Liver (tissue), 9 donors: ENCODE measurements around the gene PROX1. TPM values are rescaled to one million over a fixed set of nuclear protein-coding genes. Genes with fewer than 3 reads are reported as not detected.

Experiments
- DNase-seq: peaks from one replicate; pipeline ENCODE4 v3.0.0-alpha.2; 2017; ENCODE audit warnings: low spot score
- H3K27ac ChIP-seq, 2 donors: one replicate each; pipeline ENCODE4 v1.7.0; 2013; ENCODE audit warnings: inconsistent platforms in 2 of 2, low read length in 2 of 2, control low read depth in 1 of 2, low read depth in 1 of 2, mild to moderate bottlenecking in 1 of 2
- H3K27me3 ChIP-seq, 4 donors: one replicate each; pipeline versions ENCODE4 v1.6.1 to v1.7.0; 2013; ENCODE audit warnings: low read length in 3 of 4, inconsistent platforms in 1 of 4, mild to moderate bottlenecking in 1 of 4, moderate library complexity in 1 of 4; ENCODE audit not compliant: control insufficient read depth in 4 of 4, insufficient read depth in 4 of 4
- H3K36me3 ChIP-seq, 4 donors: one replicate each; pipeline versions ENCODE4 v1.6.1 to v1.7.0; 2013; ENCODE audit warnings: low read length in 3 of 4, mild to moderate bottlenecking in 3 of 4, low read depth in 1 of 4, moderate library complexity in 1 of 4; ENCODE audit not compliant: control insufficient read depth in 4 of 4, insufficient read depth in 3 of 4
- H3K4me1 ChIP-seq, 4 donors: one replicate each; pipeline versions ENCODE4 v1.6.1 to v1.7.0; 2013; ENCODE audit warnings: low read length in 3 of 4, mild to moderate bottlenecking in 3 of 4, moderate library complexity in 1 of 4; ENCODE audit not compliant: control insufficient read depth in 4 of 4, insufficient read depth in 4 of 4
- H3K4me3 ChIP-seq, 3 donors: one replicate each; pipeline versions ENCODE4 v1.6.1 to v1.7.0; 2013; ENCODE audit warnings: low read length in 3 of 3, control low read depth in 1 of 3, low read depth in 1 of 3, mild to moderate bottlenecking in 1 of 3
- H3K9ac ChIP-seq, 2 donors: one replicate each; pipeline ENCODE4 v1.7.0; 2013; ENCODE audit warnings: low read length in 2 of 2, mild to moderate bottlenecking in 2 of 2, moderate library complexity in 2 of 2, control low read depth in 1 of 2, low read depth in 1 of 2
- H3K9me3 ChIP-seq, 4 donors: one replicate each; pipeline versions ENCODE4 v1.6.1 to v1.7.0; 2013; ENCODE audit warnings: low read length in 3 of 4; ENCODE audit not compliant: control insufficient read depth in 4 of 4
- ATF3 ChIP-seq: IDR thresholded peaks from 2 replicates; pipeline ENCODE4 v1.6.1; 2016; ENCODE audit warnings: antibody characterized with exemption
- EGR1 ChIP-seq, 2 donors: IDR thresholded peaks; 2 replicates each; pipeline ENCODE4 v1.6.1; 2016 to 2018; ENCODE audit warnings: antibody characterized with exemption in 2 of 2, low read depth in 2 of 2
- FOXA1 ChIP-seq: IDR thresholded peaks from 2 replicates; pipeline ENCODE4 v1.6.1; 2016; ENCODE audit warnings: antibody characterized with exemption
- GABPA ChIP-seq, 2 donors: IDR thresholded peaks in 1 of 2; conservative IDR thresholded peaks in 1 of 2; 2 replicates each; pipeline ENCODE4 v1.6.1; 2016; ENCODE audit warnings: antibody characterized with exemption in 2 of 2, mild to moderate bottlenecking in 1 of 2, moderate library complexity in 1 of 2
- HNF4A ChIP-seq, 2 donors: conservative IDR thresholded peaks; 2 replicates each; pipeline ENCODE4 v1.6.1; 2016; ENCODE audit warnings: antibody characterized with exemption in 2 of 2, mild to moderate bottlenecking in 2 of 2
- JUND ChIP-seq, 2 donors: IDR thresholded peaks; 2 replicates each; pipeline ENCODE4 v1.6.1; 2016; ENCODE audit warnings: antibody characterized with exemption in 2 of 2
- MAX ChIP-seq: IDR thresholded peaks from 2 replicates; pipeline ENCODE4 v1.6.1; 2016; ENCODE audit warnings: antibody characterized with exemption
- RAD21 ChIP-seq, 2 donors: IDR thresholded peaks; 2 replicates each; pipeline ENCODE4 v1.6.1; 2016; ENCODE audit warnings: antibody characterized with exemption in 2 of 2, mild to moderate bottlenecking in 2 of 2
- REST ChIP-seq: IDR thresholded peaks from 2 replicates; pipeline ENCODE4 v1.6.1; 2016; ENCODE audit warnings: antibody characterized with exemption, mild to moderate bottlenecking
- SP1 ChIP-seq: IDR thresholded peaks from 2 replicates; pipeline ENCODE4 v1.6.1; 2018; ENCODE audit warnings: antibody characterized with exemption, mild to moderate bottlenecking
- TAF1 ChIP-seq: conservative IDR thresholded peaks from 2 replicates; pipeline ENCODE4 v1.6.1; 2016; ENCODE audit warnings: antibody characterized with exemption, mild to moderate bottlenecking
- ZBTB33 ChIP-seq: IDR thresholded peaks from 2 replicates; pipeline ENCODE4 v1.6.1; 2016; ENCODE audit warnings: antibody characterized with exemption
- WGBS: extraction: QIAGEN DNeasy Blood & Tissue Kit; methylation state at CpG from one replicate; pipeline ENCODE4 v1.1.7; 2013; 5-methylcytosine and 5-hydroxymethylcytosine counted together
- polyA plus RNA-seq, 2 donors: library from polyadenylated mRNA; stranded (reverse) in 1 of 2; unstranded in 1 of 2; fragments of 200-250 nt in 1 of 2; fragments of >200 nt in 1 of 2; fragmentation: Nextera tagmentation in 1 of 2; extraction: Ambion mirVana in 1 of 2; gene quantifications; one replicate each; pipeline versions ENCODE4 v1.2.1 to v1.2.3, GENCODE V29; 2013 to 2015
- total RNA-seq, 2 donors: library from RNA; depleted of rRNA; stranded (reverse); fragments of >200 nt; gene quantifications; one replicate each; pipeline ENCODE4 v1.2.3, GENCODE V29; 2014
- donor health status: healthy.
- donor health status: healthy.
- donor health status: healthy.
- donor health status: healthy.
- donor health status: healthy.

The PROX1 gene
- total and polyA plus RNA-seq, 4 donors: 18.3 to 101 (median 31.3) TPM

- Histone ChIP-seq H3K27ac (no peak overlapping the region), H3K9me3 (no peaks in the 10 kb centered on the region), H3K4me3 (no peak overlapping the region), H3K36me3 (peaks cover 2 to 37% (median 26%) of the 10 kb centered on the region in 4 donors), H3K27me3 (no peaks in the 10 kb centered on the region), H3K4me1 (peaks cover 1 to 44% (median 25%) of the 10 kb centered on the region in 4 donors), H3K9ac (no peak overlapping the region)
- 90% methylated on average over 8 of the region's 8 CpGs for WGBS
- no peak for TF ChIP-seq TAF1
- no peak for TF ChIP-seq MAX
- no peak for DNase-seq
Observed at GRCh38 chr1:214037468-214037867, 49.7 kb downstream of the PROX1 start.

GRCh38 chr1:214039394-214040018, 51.7 kb downstream of the PROX1 start:
- no peak for DNase-seq
- Histone ChIP-seq H3K9me3 (no peaks in the 10 kb centered on the region), H3K27me3 (no peaks in the 10 kb centered on the region), H3K4me3 (no peak overlapping the region), H3K36me3 (peaks cover 2 to 25% (median 18%) of the 10 kb centered on the region in 4 donors), H3K9ac (no peak overlapping the region), H3K4me1 (peaks cover 5 to 44% (median 27%) of the 10 kb centered on the region in 4 donors), H3K27ac (no peak overlapping the region)
- WGBS: 77% methylated on average over 4 of the region's 4 CpGs
- TF ChIP-seq GABPA (IDR thresholded peaks at IDR 0.05 in 1 of 2, conservative IDR thresholded peaks at IDR 0.05 in 1 of 2) (no peak), JUND (IDR thresholded peaks at IDR 0.05) (no peak), ATF3 (no peak), REST (no peak), FOXA1 (no peak), ZBTB33 (no peak), HNF4A (conservative IDR thresholded peaks at IDR 0.05) (no peak)

- no peak for TF ChIP-seq SP1
- TF ChIP-seq EGR1 (IDR thresholded peaks at IDR 0.05; ENCODE audit: low read depth in 2 of 2): no peak
- no peak for TF ChIP-seq RAD21 (IDR thresholded peaks at IDR 0.05)
- H3K4me1 ChIP-seq: peaks cover 4 to 36% (median 18%) of the 10 kb centered on the region in 4 donors
- WGBS: 84% methylated on average over 3 of the region's 3 CpGs
- no peaks in the 10 kb centered on the region for H3K27me3 ChIP-seq
- H3K36me3 ChIP-seq: no peaks in the 10 kb centered on the region
- no peak for DNase-seq
- H3K9me3 ChIP-seq: no peaks in the 10 kb centered on the region
- H3K27ac ChIP-seq: peak overlapping the region; percentile 4 to 30
- no peak overlapping the region for H3K9ac ChIP-seq
- no peak overlapping the region for H3K4me3 ChIP-seq
Observed at GRCh38 chr1:214043167-214043566, 55.4 kb downstream of the PROX1 start.
